ENCODE results near the gene GEN1. TPM values are rescaled to one million over a fixed set of nuclear protein-coding genes. Genes with fewer than 3 reads are reported as not detected.

GEN1 gene
- total and polyA plus RNA-seq, 2 donors (not counting 1 experiment from before 2014, with no cell fraction given) = 16.7 to 105 TPM

- no peaks in the 10 kb centered on the region for H3K27me3 ChIP-seq (replicated peaks in 1 of 4; ENCODE audit: control extremely low read depth in 1 of 4, control insufficient read depth in 3 of 4, insufficient read depth in 4 of 4, low read length in 3 of 4)
- H3K4me3 ChIP-seq (ENCODE audit: control extremely low read depth in 1 of 5, extremely low read depth in 1 of 5, insufficient read depth in 1 of 5, low read depth in 2 of 5, low read length in 4 of 5) = no peak overlapping the region
- ChIA-PET POLR2A (no interaction called here), CTCF (interaction anchor here (1.4 to 2.2 kb wide), 2 partner anchors 21 to 37 kb away, joined by 3 to 7 read pairs; no protein-coding TSS in a partner anchor)
- H3K79me2 ChIP-seq (ENCODE audit: control insufficient read depth, insufficient read depth, low read length) = no peaks in the 10 kb centered on the region
- Mint-ChIP-seq H3K9me3 (ENCODE audit: insufficient read depth) (no peaks in the 10 kb centered on the region), H3K27ac (no peak overlapping the region), H3K4me1 (peaks cover 28% of the 10 kb centered on the region), H3K27me3 (no peaks in the 10 kb centered on the region), H3K4me3 (no peak overlapping the region)
- H2AFZ ChIP-seq (ENCODE audit: insufficient read depth, low read depth, low read length, poor library complexity, severe bottlenecking) = no peak overlapping the region
- no peak overlapping the region for H3K4me2 ChIP-seq (replicated peaks; ENCODE audit: low read depth, low read length, poor library complexity, severe bottlenecking)
- TF ChIP-seq EZH2 (IDR thresholded peaks at IDR 0.05; ENCODE audit: borderline replicate concordance, insufficient read depth, low read depth, low read length, poor library complexity, severe bottlenecking) (no peak), CTCF (IDR thresholded peaks at IDR 0.05) (no peak)
- H3K4me1 ChIP-seq (ENCODE audit: control insufficient read depth in 2 of 2, insufficient read depth in 2 of 2, low read length in 2 of 2) = peaks cover 2 to 13% of the 10 kb centered on the region in 2 donors
- H3K27ac ChIP-seq (ENCODE audit: low read length in 2 of 2) = no peak overlapping the region
- H4K20me1 ChIP-seq (ENCODE audit: control insufficient read depth, insufficient read depth, low read length, poor library complexity, severe bottlenecking) = no peaks in the 10 kb centered on the region
- no peaks in the 10 kb centered on the region for H3K36me3 ChIP-seq (replicated peaks in 1 of 2; ENCODE audit: control extremely low read depth in 1 of 2, control insufficient read depth in 1 of 2, extremely low read depth in 1 of 2, insufficient read depth in 2 of 2, low read length in 1 of 2)
- no CpG with 5 or more reads among the region's 1 CpG for WGBS (ENCODE audit: insufficient coverage)
- no peaks in the 10 kb centered on the region for H3K9me3 ChIP-seq (ENCODE audit: control extremely low read depth in 1 of 3, control insufficient read depth in 2 of 3, insufficient read depth in 1 of 3, low read length in 2 of 3)
- no peak for DNase-seq
- no peak overlapping the region for H3K9ac ChIP-seq (ENCODE audit: low read length)
- ATAC-seq (ENCODE audit: low read depth) = no peak
- intact Hi-C loops (cut with micrococcal nuclease) = no loop called here
Measured at GRCh38 chr2:17792515-17792914, 38.6 kb downstream of the GEN1 start.

- no peak overlapping the region for H3K4me3 ChIP-seq (ENCODE audit: control extremely low read depth in 1 of 5, extremely low read depth in 1 of 5, insufficient read depth in 1 of 5, low read depth in 2 of 5, low read length in 4 of 5)
- no peak overlapping the region for H3K9ac ChIP-seq (ENCODE audit: low read length)
- DNase-seq (no peak), ATAC-seq (ENCODE audit: low read depth) (no peak)
- intact Hi-C loops (cut with micrococcal nuclease) = no loop called here
- no peak overlapping the region for H3K27ac ChIP-seq (ENCODE audit: low read length in 2 of 2)
- peaks cover 2 to 13% of the 10 kb centered on the region in 2 donors for H3K4me1 ChIP-seq (ENCODE audit: control insufficient read depth in 2 of 2, insufficient read depth in 2 of 2, low read length in 2 of 2)
- no peak overlapping the region for H2AFZ ChIP-seq (ENCODE audit: insufficient read depth, low read depth, low read length, poor library complexity, severe bottlenecking)
- no peak overlapping the region for H3K27ac Mint-ChIP-seq
- WGBS (ENCODE audit: insufficient coverage) = 39% methylated on average over 4 of the region's 4 CpGs
- no peaks in the 10 kb centered on the region for H3K27me3 ChIP-seq (replicated peaks in 1 of 4; ENCODE audit: control extremely low read depth in 1 of 4, control insufficient read depth in 3 of 4, insufficient read depth in 4 of 4, low read length in 3 of 4)
- H3K9me3 ChIP-seq (ENCODE audit: control extremely low read depth in 1 of 3, control insufficient read depth in 2 of 3, insufficient read depth in 1 of 3, low read length in 2 of 3) = no peaks in the 10 kb centered on the region
- POLR2A ChIA-PET = no interaction called here
- H3K27me3 Mint-ChIP-seq = no peaks in the 10 kb centered on the region
- TF ChIP-seq CTCF (IDR thresholded peaks at IDR 0.05) = no peak
- TF ChIP-seq EZH2 (IDR thresholded peaks at IDR 0.05; ENCODE audit: borderline replicate concordance, insufficient read depth, low read depth, low read length, poor library complexity, severe bottlenecking) = no peak
- no peaks in the 10 kb centered on the region for H3K36me3 ChIP-seq (replicated peaks in 1 of 2; ENCODE audit: control extremely low read depth in 1 of 2, control insufficient read depth in 1 of 2, extremely low read depth in 1 of 2, insufficient read depth in 2 of 2, low read length in 1 of 2)
- peaks cover 28% of the 10 kb centered on the region for H3K4me1 Mint-ChIP-seq
- H3K79me2 ChIP-seq (ENCODE audit: control insufficient read depth, insufficient read depth, low read length) = no peaks in the 10 kb centered on the region
- H3K9me3 Mint-ChIP-seq (ENCODE audit: insufficient read depth) = no peaks in the 10 kb centered on the region
- CTCF ChIA-PET = interaction anchor here (1.0 to 2.2 kb wide), 3 partner anchors 20 to 38 kb away, joined by 3 to 7 read pairs (median 3); no protein-coding TSS in a partner anchor
- H3K4me2 ChIP-seq (replicated peaks; ENCODE audit: low read depth, low read length, poor library complexity, severe bottlenecking) = no peak overlapping the region
- H3K4me3 Mint-ChIP-seq = no peak overlapping the region
- H4K20me1 ChIP-seq (ENCODE audit: control insufficient read depth, insufficient read depth, low read length, poor library complexity, severe bottlenecking) = no peaks in the 10 kb centered on the region
Measured at GRCh38 chr2:17793296-17793695, 39.4 kb downstream of the GEN1 start.

Data from B cell (primary cell).